DND-41 (cell line): ENCODE data around the gene SLC17A9.

Experiments
- CTCF ChIP-seq: IDR thresholded peaks from 2 replicates; pipeline ENCODE4 v1.5.1; 2012; ENCODE audit warnings: borderline replicate concordance, low read length, moderate library complexity, mild to moderate bottlenecking; ENCODE audit not compliant: poor library complexity, severe bottlenecking; ENCODE audit errors: extremely low read depth
- EZH2 ChIP-seq: IDR thresholded peaks from 3 replicates; pipeline ENCODE4 v1.6.1; 2012; ENCODE audit warnings: borderline replicate concordance, low read depth, mild to moderate bottlenecking, moderate library complexity, low read length, inconsistent platforms; ENCODE audit not compliant: severe bottlenecking

GRCh38 chr20:62961310-62961783 is 8.8 kb downstream of the SLC17A9 start:
- TF ChIP-seq CTCF (no peak), EZH2 (no peak)
